ENCODE measurements around the gene PTCD2.

DNA sequence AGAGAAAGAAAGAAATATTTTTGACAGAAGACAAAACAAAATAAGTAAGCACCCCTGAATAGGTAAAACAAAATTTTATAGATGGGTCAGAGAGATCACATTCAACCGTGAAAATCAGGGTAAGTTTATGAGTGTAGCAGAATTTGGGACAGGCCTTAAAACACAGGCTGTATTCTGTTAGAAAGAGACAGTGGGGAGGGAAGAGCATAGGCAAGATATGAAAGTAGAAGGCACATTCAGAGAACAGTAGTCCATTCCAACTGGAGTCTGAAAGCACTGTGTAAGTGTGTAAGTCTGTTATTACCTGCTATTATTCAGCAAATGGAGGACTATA, 38.8 kb upstream of the PTCD2 start:
- TF ChIP-seq POLR2A (IDR thresholded peaks at IDR 0.05) (no peak), POLR2AphosphoS5 (IDR thresholded peaks at IDR 0.05) (no peak)
- TF ChIP-seq, protein P1, sequence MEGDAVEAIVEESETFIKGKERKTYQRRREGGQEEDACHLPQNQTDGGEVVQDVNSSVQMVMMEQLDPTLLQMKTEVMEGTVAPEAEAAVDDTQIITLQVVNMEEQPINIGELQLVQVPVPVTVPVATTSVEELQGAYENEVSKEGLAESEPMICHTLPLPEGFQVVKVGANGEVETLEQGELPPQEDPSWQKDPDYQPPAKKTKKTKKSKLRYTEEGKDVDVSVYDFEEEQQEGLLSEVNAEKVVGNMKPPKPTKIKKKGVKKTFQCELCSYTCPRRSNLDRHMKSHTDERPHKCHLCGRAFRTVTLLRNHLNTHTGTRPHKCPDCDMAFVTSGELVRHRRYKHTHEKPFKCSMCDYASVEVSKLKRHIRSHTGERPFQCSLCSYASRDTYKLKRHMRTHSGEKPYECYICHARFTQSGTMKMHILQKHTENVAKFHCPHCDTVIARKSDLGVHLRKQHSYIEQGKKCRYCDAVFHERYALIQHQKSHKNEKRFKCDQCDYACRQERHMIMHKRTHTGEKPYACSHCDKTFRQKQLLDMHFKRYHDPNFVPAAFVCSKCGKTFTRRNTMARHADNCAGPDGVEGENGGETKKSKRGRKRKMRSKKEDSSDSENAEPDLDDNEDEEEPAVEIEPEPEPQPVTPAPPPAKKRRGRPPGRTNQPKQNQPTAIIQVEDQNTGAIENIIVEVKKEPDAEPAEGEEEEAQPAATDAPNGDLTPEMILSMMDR (IDR thresholded peaks at IDR 0.05): no peak
